GM12891 (cell line): ENCODE measurements around the gene DHX58.

Experiments
- POLR2A ChIP-seq: IDR thresholded peaks from 2 replicates; pipeline ENCODE4 v1.6.1; 2011; ENCODE audit warnings: low read depth, low read length, control low read depth
- POLR2AphosphoS5 ChIP-seq: IDR thresholded peaks from 2 replicates; pipeline ENCODE4 v1.6.1; 2011; ENCODE audit warnings: low read depth, low read length, control low read depth
- POU2F2 ChIP-seq: IDR thresholded peaks from 2 replicates; pipeline ENCODE4 v1.6.1; 2011; ENCODE audit warnings: low read depth, mild to moderate bottlenecking, control low read depth, low read length, moderate library complexity
- TAF1 ChIP-seq: IDR thresholded peaks from 2 replicates; pipeline ENCODE4 v1.6.1; 2011; ENCODE audit warnings: low read depth, low read length, control low read depth

DNA sequence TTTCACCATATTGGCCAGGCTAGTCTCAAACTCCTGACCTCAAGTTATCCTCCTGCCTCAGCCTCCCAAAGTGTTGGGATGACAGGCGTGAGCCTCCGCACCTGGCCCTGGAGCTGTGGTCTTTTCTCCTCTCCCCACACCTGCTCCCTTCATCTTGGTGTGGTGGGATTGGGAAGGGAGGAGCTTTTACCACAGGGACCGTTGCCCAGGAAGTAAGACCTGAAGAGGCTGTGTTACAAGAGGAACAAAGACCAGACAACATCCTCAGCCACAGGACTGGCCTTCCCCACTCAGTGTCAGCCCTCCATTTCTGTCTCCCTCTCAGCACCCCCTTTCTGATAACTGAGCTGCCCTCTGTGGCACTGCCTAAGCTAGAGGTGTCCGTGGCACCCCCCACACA is 52.7 kb downstream of the DHX58 start:
- no peak for TF ChIP-seq POLR2AphosphoS5
- no peak for TF ChIP-seq POLR2A
- TF ChIP-seq POU2F2: no peak
- TF ChIP-seq TAF1: no peak
